HG03521 (cell line): ENCODE results near the gene COA5.
"Not testable (repeated sequence)": the region's sequence is repeated elsewhere in the genome, so short reads cannot be mapped to it uniquely, and the experiment has no call there.

Experiments
- ATAC-seq: cut with Tn5 transposase; IDR thresholded peaks from one replicate; pipeline ENCODE4 v1.9.1; 2021; ENCODE audit warnings: mild to moderate bottlenecking, moderate library complexity; ENCODE audit not compliant: unreplicated experiment

The COA5 gene

DNA sequence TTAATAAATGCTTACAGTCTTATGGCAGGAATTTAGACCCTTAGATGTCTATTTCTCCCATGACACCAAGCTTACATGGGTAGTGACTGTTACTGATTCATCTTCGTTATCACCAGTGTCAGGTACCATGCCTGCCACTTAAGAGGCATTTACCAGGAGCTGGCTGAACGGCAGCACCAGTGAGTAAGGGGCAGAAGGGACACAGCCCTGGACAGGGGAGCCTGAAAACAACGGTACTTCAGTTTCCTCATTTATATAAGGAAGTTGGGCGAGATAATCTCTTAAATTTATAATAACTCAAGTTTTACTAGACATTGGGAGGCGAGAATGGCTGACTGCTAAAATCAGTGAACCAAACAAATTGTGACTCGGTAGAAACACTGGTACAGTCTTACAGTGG, 1.2 kb downstream of the COA5 start:
- no peak for ATAC-seq

DNA sequence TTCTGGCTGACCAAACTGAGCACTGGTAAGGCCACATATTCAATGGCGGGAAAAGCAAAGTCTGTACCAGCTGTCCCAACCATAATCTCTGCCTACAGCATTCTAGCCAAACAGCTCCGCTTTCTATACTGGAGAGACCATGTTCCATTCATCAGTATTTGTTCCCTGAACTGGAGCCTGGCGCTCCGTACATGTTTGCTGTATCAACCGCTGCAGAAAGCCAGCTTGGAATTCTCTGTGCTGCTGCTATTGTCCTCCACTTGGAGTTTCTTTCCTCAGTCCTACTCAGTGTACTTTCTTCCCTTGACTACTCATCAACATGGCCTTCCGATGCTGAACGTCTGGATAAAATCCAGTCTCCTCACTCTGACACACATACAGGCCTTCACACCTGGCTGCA, 1.9 kb downstream of the COA5 start:
- ATAC-seq = no peak

DNA sequence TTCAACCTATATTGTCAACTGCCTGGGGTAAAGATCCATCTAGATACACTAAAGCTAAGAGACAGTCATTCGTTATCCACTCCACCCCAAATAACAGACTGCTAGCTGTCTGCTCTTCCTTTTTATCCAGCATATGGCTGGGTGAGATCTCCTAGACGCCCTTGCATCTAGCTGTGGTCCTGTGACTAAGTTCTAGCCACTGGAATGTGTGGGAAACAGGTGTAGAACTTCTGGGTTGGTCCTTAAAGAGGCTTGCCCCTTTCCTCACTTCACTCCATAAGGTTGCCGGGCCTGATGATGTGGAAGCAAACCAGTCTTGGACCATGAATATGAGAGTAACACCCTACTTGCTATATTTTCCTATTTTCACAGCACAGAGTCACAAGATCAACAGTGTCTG, 3.2 kb downstream of the COA5 start:
- ATAC-seq = no peak

DNA sequence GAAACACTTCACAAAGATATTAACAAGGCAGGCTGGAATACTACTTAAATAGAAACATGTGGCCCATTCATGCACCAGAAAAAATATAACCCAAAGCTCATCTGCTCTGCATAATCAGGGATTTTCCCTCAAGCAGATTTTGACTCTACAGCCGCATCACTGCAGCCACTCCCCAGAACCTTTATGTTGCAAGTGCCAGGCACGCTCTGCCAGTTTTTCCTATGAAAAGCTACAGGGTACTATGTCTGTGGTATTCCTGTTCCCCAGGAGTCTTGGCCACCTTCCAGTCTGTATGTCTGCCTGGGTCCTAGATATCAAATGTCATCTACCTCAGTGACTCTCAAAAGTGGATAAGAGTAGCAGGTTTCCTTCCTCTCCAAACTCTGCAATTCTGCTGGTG, 3.8 kb downstream of the COA5 start:
- no peak for ATAC-seq

DNA sequence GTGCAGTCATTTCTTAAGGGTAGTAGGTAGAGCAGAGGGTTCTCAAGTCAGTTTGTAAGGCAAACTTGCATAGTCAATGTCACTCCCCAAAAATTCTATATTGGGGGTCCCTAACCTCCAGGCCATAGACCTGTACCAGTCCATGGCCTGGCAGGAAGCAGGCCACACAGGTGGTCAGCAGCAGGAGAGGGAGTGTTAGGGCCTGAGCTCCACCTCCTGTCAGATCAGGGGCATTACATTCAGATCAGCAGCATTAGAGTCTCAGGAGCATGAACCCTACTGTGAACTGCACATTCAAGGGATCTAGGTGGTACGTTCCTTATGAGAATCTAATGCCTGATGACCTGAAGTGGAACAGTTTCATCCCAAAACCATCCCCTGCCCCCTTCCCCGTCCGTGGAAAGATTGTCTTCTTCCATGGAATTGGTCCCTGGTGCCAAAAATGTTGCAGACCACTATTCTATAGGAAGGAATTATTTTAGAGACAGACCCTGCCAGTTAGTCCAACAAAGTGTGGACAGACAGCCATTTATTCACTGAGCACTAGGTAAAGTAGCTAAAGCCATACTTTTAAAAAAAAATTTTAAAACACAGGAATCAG, 6.7 kb downstream of the COA5 start:
- ATAC-seq = peak; percentile 93

DNA sequence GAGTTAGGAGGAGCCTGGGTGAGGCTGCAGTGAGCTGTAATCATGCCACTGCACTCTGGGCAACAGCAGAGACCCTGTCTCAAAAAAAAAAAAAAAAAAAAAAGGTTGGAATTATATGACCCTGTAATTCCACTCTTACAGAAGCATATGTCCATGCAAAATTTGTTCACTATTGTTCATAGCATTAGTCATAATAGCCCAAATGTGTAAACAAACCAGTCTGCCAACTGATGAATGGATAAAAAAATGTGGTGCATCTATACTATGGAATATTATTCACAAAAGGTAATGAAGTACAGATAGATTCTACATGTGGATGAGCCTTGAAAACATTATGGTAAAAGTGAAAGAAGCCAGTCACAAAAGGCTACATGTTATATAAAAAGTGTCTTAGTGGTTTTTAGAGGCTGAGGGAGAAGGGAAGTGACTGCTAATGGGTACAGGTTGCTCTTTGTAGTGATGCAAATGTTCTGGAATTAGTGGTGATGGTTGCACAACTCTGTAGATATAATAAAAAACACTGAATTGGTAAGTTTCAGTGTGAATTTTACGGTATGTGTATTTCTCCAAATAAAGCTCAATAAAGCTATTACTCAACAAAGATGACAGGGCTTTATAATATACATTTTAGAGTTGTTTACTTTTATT, 9.4 kb downstream of the COA5 start:
- no peak for ATAC-seq

DNA sequence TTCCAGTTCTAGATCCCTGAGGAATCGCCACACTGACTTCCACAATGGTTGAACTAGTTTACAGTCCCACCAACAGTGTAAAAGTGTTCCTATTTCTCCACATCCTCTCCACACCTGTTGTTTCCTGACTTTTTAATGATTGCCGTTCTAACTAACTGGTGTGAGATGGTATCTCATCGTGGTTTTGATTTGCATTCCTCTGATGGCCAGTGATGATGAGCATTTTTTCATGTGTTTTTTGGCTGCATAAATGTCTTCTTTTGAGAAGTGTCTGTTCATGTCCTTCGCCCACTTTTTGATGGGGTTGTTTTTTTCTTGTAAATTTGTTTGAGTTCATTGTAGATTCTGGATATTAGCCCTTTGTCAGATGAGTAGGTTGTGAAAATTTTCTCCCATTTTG, 13.6 kb downstream of the COA5 start:
- ATAC-seq = not testable (repeated sequence)

DNA sequence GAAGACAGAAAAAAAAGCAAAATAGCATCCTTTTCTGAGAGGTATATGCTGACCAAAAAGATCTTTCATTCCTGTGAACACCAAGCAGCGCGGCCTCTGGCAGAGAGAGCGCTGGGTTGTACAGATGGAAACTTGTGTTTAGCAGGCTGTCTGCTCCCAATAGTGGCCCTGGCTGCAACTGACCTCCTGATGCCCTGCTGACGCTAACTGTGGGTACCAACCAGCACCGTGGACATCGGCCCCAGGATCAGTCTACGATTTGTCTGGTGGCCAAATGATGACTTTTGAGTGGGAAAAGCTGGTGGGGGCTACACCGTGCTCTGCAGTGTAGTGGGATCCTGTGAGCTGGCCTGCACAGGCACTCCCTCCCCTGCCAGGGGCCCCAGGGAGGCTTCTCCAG, 15.7 kb downstream of the COA5 start:
- no peak for ATAC-seq

DNA sequence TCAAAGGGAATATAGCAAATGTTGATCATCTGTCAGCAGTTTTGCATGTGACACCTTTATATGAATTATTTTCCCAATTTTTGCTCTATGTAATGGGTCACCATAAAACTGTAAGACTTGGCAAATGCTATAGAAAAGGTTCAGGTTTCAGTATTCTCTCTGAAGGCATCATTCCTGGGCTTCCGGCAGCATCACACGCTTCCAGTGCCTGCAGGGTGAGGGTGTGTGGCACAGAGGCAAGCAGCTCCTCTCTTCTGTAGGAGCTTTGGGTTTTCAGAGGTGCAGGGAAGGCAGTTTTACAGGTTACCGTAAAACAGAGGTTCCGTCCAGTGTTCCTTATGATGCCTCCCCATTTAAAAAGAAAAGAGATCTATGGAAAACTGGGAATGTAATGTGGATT, 18.8 kb downstream of the COA5 start:
- ATAC-seq = no peak

DNA sequence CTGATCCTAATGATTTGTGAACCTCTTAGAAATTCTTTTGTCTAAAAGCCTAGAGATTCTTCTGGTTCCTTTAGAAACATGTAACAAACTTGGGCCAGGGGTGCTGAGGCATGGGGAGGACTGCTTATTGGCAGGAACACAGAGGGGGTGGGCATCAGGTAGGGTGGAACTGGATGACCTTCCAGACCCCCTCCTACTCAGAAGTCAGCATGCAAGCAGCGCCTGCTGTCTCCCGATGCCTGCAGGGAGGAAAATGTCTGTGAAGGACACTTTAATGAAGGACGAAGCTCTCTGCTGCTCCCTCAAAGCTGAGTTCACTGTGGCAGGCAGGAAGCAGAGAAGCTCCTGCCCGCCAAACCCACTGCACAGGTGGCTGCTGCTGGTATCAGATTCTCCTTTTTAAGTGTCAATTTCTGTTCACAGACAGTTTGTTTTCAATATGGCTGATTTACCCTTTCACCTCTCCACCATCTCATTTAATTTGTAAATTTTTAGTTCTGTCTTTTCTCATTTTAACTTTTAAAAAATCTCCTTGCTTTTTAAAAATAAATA, 19.4 kb downstream of the COA5 start:
- no peak for ATAC-seq

DNA sequence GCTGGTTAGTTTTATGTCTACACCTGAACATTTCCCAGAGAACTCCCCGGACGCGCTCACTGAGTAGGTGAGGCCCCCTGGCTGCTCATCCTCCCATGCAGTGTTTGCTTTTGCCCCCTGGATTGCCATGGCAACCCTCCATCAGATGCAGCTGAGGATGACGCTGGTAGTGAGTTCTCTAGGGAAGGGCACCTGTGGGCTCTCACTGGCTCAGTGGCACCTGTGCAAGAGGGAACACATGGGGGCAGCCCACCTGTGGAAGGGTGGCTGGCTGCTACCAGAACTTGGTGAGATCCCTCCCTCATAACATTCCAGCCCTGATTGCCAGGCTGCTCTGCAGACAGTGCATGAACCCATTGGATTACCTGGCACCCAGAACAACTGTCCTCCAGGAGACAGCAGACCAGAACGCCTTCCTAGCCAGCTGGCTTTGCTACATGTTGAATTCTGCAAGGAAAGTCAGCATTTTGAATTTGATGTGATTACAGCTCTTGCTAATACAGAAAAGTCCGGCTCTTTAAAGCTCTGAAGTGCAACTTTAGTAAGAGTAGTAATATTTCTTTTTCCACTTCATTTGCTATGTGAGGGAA, 21.7 kb downstream of the COA5 start:
- no peak for ATAC-seq

DNA sequence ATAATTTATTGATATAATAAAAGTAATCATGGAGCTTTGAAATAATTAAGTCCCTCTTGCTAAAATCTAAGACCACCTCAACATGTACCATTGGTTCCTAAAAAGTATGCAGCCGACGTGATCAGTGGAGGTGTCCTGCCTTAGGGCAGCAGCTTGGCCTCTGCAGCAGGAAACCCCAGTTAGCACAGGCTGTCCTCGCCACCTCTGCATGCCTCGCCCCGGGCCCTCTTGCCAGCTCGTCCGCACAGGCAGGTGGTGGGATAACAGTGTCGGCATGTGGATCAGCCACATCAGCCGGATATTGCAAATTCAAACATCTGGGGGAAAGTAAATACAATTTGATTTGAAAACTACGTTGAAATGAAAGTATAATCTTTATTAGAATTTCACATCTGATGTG, 22.9 kb downstream of the COA5 start:
- no peak for ATAC-seq

DNA sequence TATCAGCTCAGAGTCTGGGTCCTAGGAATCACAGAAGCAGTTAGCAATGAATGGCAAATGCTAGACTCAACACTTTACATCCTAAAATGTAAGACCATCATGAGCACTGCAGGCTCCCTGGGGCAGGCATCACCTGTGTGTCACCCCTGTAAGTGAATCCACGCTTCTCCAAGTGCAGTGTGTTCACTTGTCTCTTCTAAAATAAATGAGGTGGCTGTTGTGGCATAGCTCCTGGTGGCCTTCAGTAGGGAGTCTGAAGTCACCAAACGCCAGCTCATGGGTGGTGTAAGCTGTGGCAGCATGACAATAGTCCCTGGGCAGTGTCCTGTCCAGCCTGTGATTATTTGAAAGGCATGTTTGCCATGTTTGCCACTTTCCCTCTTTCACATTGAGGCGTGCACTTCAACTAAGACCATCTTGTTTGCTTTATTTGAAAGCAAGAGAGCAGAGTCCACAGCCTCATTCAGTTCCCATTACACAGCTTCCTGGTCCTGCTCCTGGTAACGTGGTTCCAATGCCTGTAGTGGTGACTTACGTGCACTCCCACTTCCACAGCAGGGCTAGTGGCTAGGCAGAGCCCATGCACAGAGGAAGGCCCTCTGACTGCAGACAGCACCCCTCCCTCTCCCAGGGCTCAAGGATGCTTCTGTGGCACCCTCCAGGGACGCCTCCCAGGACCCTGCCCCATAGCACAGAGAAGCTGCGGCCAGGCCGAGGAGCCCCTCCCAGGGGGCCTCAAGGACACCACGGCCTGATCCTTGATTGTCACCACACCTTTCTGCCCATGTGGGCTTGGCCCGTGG, 24.3 kb downstream of the COA5 start:
- no peak for ATAC-seq

DNA sequence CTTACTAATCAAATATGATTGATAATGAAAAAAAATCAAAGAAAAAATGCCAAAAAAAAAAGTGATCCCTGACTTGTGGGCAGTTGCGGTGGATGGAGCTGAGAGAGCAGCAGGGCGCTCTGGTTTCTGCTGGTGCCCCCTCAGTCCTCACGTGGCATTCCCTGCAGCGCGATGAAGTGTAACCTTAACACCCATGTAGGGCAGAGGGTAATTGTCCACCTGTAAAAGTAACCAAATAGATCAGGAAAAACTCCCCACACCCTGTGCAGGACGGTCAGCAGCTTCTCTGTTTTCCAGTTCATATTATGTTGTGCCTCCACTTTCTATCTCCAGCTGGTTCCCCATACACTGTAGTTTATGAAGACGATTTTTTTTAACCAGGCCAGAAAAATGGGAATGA, 25.0 kb downstream of the COA5 start:
- ATAC-seq = no peak

DNA sequence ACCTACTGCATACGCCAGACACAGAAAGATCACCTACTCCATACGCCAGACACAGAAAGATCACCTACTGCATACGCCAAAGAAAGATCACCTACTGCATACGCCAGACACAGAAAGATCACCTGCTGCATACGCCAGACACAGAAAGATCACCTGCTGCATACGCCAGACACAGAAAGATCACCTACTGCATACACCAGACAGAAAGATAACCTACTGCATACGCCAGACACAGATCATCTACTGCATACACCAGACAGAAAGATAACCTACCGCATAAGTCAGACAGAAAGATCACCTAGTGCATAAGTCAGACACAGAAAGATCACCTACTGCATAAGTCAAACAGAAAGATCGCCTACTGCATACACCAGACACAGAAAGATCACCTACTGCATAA, 25.8 kb downstream of the COA5 start:
- ATAC-seq = no peak

DNA sequence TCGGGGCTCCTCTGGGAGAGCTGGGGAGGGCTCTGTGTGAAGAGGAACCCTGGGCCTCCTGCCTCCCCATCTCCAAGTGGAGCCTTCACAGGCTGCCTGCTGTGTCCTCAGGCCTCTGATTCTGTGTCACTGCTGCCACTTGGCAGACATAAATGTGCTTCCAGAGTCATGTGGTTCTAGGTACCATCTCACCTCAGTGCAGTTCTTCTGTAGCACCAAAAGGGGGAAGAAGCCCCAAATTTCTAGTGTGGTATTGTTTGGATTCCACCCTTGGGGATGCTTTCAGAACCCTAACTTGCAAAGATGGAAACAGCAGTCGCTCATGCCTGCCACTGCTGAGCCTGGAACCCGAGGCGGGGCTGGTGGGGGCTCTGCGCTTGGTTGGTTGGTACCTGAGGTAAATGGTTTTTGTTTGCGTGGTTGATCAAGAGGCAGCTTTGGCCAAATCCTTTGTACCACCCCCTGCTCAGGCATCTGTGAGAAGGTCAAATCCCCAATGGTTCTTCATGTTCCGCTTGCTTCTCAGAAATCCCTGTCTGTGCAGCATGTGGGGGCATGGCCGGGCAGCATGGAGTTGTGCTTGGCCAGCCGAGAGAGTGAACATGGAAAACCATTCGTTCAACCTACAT, 27.5 kb downstream of the COA5 start:
- no peak for ATAC-seq

DNA sequence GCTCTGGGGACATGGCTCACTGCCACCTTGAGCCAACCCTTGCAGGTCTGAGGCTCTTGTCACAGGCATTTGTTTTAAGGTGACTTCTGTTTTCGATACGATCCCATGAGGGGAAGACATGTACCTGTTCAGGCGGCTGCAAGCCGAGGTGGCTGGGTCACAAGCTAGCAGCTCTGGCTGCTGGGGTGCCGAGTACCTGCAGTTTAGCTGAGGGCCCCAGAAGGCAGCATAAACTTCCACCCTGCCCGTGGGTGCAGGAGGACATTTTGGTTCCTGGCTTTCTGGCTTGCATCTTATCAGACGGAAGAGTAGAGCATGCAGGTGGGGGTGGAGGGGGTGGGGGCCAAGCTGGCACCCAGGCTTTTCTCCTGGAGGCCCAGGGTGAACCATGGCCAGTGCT, 28.4 kb downstream of the COA5 start:
- no peak for ATAC-seq

DNA sequence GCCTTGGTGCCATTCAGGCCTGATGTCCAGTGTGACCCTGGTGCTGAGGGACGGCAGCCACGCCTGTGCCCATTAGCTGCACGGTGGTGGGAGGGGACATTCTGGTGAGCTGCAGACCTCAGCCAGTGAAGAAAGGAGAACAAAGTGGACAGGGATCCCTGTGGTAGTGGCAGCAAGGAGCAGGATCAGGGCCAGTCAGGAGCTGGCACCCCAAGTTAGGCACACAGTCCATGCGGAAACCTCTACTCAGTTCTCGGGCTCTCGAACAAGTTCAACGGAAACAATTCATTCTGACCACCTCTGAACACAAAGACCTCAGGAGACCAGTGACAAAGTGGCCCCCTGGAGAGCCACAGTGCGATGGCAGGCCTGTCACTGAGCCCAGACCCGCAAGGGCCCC, 30.1 kb downstream of the COA5 start:
- ATAC-seq = no peak

DNA sequence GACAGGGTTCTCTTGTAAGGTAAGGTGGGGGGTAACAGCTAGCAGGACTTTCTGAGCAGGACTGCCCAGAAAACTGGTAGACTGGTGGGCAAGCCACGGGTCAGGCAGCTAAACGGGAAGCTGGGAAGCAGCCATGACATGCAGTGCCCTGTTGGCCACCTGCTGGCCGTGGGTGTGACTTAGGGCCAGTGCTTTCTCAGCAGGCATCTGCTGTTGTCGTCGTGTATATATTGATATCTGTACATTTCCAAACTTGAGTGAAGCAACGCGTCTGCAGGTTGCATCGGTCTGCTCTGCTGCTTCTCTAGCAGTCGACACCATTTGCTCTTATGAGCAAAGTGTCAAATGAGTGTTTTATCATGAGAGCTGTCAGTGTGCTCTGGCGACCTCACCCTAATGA, 31.0 kb downstream of the COA5 start:
- ATAC-seq = no peak

DNA sequence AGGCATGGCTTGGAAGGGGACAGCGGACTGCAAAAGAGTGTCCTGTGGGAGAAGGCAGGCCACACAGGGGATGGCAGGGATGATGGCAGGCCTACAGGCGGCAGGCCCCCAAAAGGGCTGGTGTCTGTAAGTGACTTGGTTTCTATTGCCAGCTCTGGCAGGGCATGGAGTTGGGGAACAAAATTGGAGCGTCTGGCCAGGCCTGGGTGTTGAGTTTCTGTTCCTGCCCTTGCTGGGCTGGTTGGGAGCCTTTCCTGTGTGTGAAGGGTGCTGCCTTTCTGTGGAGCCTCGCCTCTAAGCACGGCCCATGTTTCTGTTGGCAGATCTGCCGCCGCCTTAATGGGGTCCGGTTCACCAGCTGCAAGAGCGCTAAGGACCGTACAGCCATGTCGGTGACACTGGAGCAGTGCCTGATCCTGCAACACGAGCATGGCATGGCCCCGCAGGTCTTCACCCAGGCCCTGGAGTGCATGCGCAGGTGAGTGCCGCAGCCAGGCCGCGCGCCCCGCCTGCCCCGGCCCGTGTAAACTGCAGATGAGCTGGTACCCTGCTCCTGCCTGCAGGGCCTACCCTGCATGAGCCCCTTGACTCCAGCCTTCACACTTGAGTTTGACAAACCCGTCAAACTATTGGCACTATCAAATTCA, 31.5 kb downstream of the COA5 start:
- ATAC-seq = no peak

DNA sequence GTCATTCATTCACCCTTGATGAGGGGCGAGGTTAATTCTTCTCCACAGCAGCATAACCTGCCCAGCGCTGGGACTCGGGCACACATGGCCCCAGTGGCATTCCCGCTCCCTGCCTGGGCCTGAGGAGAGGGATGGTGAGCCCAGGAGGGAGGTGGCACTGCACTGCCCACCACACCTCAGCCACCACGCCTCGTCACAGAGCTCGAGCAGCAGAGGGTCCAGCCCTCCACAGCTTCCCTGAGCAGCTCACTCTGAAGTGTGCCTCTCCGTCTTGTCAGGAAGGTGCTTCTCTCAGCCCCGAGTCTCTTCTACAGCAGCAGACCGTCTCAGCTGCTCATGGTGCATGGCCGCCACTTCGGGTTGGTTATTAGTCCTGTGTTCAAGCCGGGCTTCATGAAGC, 34.9 kb downstream of the COA5 start:
- ATAC-seq = no peak
